Adrenal gland (tissue), 19 donors: ENCODE data around the gene XPO4. TPM values are rescaled to one million over a fixed set of nuclear protein-coding genes. Genes with fewer than 3 reads are reported as not detected.
"Not testable (repeated sequence)": the region's sequence is repeated elsewhere in the genome, so short reads cannot be mapped to it uniquely, and the experiment has no call there.

Experiments used
- DNase-seq, 7 donors: peaks; one replicate each; pipeline ENCODE4 v3.0.0-alpha.2; 2019 to 2020
- H3K27ac ChIP-seq, 5 donors: fragments of 200-600 bp; sonication (generic) in 4 of 5; 1 replicate in 3 of 5; 2 replicates in 2 of 5; pipeline versions ENCODE4 v1.5.1 to v1.8.0; 2016 to 2020; ENCODE audit warnings: mild to moderate bottlenecking in 1 of 5
- H3K27me3 ChIP-seq: fragments of 200-600 bp; 2 replicates; pipeline ENCODE4 v1.8.0; 2021
- H3K36me3 ChIP-seq, 2 donors: fragments of 200-600 bp; replicated peaks in 1 of 2; 1 replicate in 1 of 2; 2 replicates in 1 of 2; pipeline versions ENCODE4 v1.5.1 to v1.8.0; 2018 to 2022
- H3K4me1 ChIP-seq, 2 donors: fragments of 200-600 bp; replicated peaks in 1 of 2; 1 replicate in 1 of 2; 2 replicates in 1 of 2; pipeline versions ENCODE4 v1.5.1 to v1.8.0; 2018 to 2021
- H3K4me3 ChIP-seq, 4 donors: fragments of 200-600 bp; sonication (generic) in 3 of 4; one replicate each; pipeline ENCODE4 v1.5.1; 2016 to 2018
- H3K9me3 ChIP-seq, 3 donors: fragments of 200-600 bp; sonication (generic) in 1 of 3; replicated peaks in 1 of 3; 1 replicate in 2 of 3; 2 replicates in 1 of 3; pipeline versions ENCODE4 v1.5.1 to v1.8.0; 2016 to 2021
- CTCF ChIP-seq, 6 experiments: fragments of 450-650 bp in 4 of 6; fragments of 200-600 bp in 2 of 6; sonication (generic) in 1 of 6; IDR thresholded peaks; 1 replicate in 5 of 6; 2 replicates in 1 of 6; pipeline versions ENCODE4 v1.5.1 to v1.8.0; 2016 to 2021; ENCODE audit warnings: antibody characterized with exemption in 6 of 6, mild to moderate bottlenecking in 2 of 6, moderate library complexity in 1 of 6
- POLR2A ChIP-seq, 2 donors: fragments of 450-650 bp; IDR thresholded peaks; one replicate each; pipeline ENCODE4 v1.6.1; 2017; ENCODE audit warnings: antibody characterized with exemption in 2 of 2, mild to moderate bottlenecking in 2 of 2, moderate library complexity in 1 of 2
- WGBS, 4 donors: extraction: QIAGEN DNeasy Blood & Tissue Kit in 2 of 4; methylation state at CpG; one replicate each; pipeline versions ENCODE4 v1.1.5 to v1.1.7; 2013 to 2017; 5-methylcytosine and 5-hydroxymethylcytosine counted together
- intact Hi-C, 2 donors: fragments of 100-400 bp; cut with DNase I; formaldehyde crosslinking; loops; one replicate each; pipeline versions ENCODE4 v1.14.1 to v1.15.0; 2022 to 2023
- long read RNA-seq, 10 donors: library from polyadenylated mRNA in 3 of 10; unstranded in 2 of 10; stranded (forward) in 1 of 10; transcript quantifications; one replicate each; pipeline ENCODE4 v2.0.0 and lab custom pipeline, GENCODE V29; 2021 to 2026
- polyA plus RNA-seq, 3 donors: library from polyadenylated mRNA; stranded (reverse); fragments of 200-250 nt in 2 of 3; fragments of 350-450 nt in 1 of 3; fragmentation: Illumina TruSeq in 1 of 3; extraction: RNeasy Lipid Tissue Mini Kit (QIAGEN cat#74804) in 1 of 3; gene quantifications; one replicate each; pipeline ENCODE4 v1.2.3, GENCODE V29; 2013 to 2014
- total RNA-seq, 9 donors: library from RNA; depleted of rRNA in 4 of 9; stranded (reverse); fragments of >200 nt in 4 of 9; fragments of 120-200 nt in 1 of 9; fragmentation: NEBNext Ultra II Directional in 1 of 9; extraction: Animal tissue kit (Norgen Biotek cat#: 25700) in 1 of 9; gene quantifications; one replicate each; pipeline versions ENCODE4 v1.1.0 to v1.2.4, GENCODE V29; 2013 to 2023
- donor health status: healthy with polysubstance abuse.
- donor health status: Bipolar disorder and iron deficiency.
- donor health status: DM: yes; HTN: yes; CAD: no.
- donor health status: DM: no; HTN: no; CAD: no.
- donor health status: DM: no; HTN: no; CAD: no.
- donor health status: DM: yes; HTN: yes; CAD: no.

XPO4 gene
- total RNA-seq (10 to 100 TPM in 7 of 9 donors, 1 to 10 TPM in 2; 8.0 to 20.3 (median 13.7) TPM), polyA plus RNA-seq (10 to 100 TPM in 1 of 3 donors, 1 to 10 TPM in 2; 1.9 to 10.5 (median 2.4) TPM)
- long read RNA-seq, donor 1, full-length matches to known transcripts = 2 of 2 reads
- long read RNA-seq, donor 1, partial matches to known transcripts = 0 of 2 reads
- long read RNA-seq, donor 1, other reads (novel, unspliced or antisense) = 0 of 2 reads
- long read RNA-seq, donor 2 = 0 reads
- long read RNA-seq, donor 3 = 0 reads
- long read RNA-seq, donor 4 = 0 reads
- long read RNA-seq, donor 5, partial matches to known transcripts = 1 of 4 reads
- long read RNA-seq, donor 5, other reads (novel, unspliced or antisense) = 3 of 4 reads
- long read RNA-seq, donor 6, partial matches to known transcripts = 0 of 2 reads
- long read RNA-seq, donor 6, other reads (novel, unspliced or antisense) = 2 of 2 reads
- long read RNA-seq, donor 7 = 0 reads
- long read RNA-seq, donor 8 = 0 reads
- long read RNA-seq, donor 9, full-length matches to known transcripts = 1 of 1 reads
- long read RNA-seq, donor 9, partial matches to known transcripts = 0 of 1 reads
- long read RNA-seq, donor 9, other reads (novel, unspliced or antisense) = 0 of 1 reads
- long read RNA-seq, donor 10 = 0 reads

- H3K36me3 ChIP-seq = peaks cover 0 to 7% of the 10 kb centered on the region in 2 donors
- peak; percentile 76 to 85 (median 80) for DNase-seq
- no peaks in the 10 kb centered on the region for H3K27me3 ChIP-seq
- H3K4me3 ChIP-seq = peak within 1 kb of the TSS; percentile 89 to 98 (median 96)
- intact Hi-C loops = no loop called here
- H3K4me1 ChIP-seq = peaks cover 0 to 15% of the 10 kb centered on the region in 2 donors
- no peaks in the 10 kb centered on the region for H3K9me3 ChIP-seq
- 0 to 1% (median 0%) methylated on average over 19 to 81 of the region's 81 CpGs for WGBS, 4 donors
- H3K27ac ChIP-seq = peak within 1 kb of the TSS; percentile 42 to 97 (median 94)
- TF ChIP-seq POLR2A (IDR thresholded peaks at IDR 0.05) = peak; percentile 54 to 80
- no peak for TF ChIP-seq CTCF (IDR thresholded peaks at IDR 0.05)
Observed at GRCh38 chr13:20902438-20903163, at the start of gene XPO4. XPO4 (minus strand) TSS chr13:20902746; CDS start chr13:20902738, 8 bp downstream.

- not testable (repeated sequence) for H3K27me3 ChIP-seq, H3K36me3 ChIP-seq, H3K9me3 ChIP-seq, DNase-seq, H3K4me3 ChIP-seq, H3K27ac ChIP-seq, H3K4me1 ChIP-seq
- intact Hi-C loops = loop anchor here (10.0 kb wide), 3 partner anchors 127 to 537 kb away; no protein-coding TSS in a partner anchor
- WGBS, 4 donors = 85 to 91% (median 88%) methylated on average over 3 of the region's 3 CpGs
Observed at GRCh38 chr13:20948001-20948400, 45.5 kb upstream of the XPO4 start.

- H3K27ac ChIP-seq = no peak overlapping the region
- no peak for TF ChIP-seq POLR2A (IDR thresholded peaks at IDR 0.05)
- TF ChIP-seq CTCF (IDR thresholded peaks at IDR 0.05) = no peak
- intact Hi-C loops = loop anchor here (10.0 kb wide), 3 partner anchors 129 to 539 kb away; no protein-coding TSS in a partner anchor
- peak overlapping the region in 1 of 4 donors; percentile 10 for H3K4me3 ChIP-seq
- no peaks in the 10 kb centered on the region for H3K36me3 ChIP-seq
- 14 to 20% (median 17%) methylated on average over 19 to 29 of the region's 29 CpGs for WGBS, 4 donors
- no peaks in the 10 kb centered on the region for H3K27me3 ChIP-seq
- H3K4me1 ChIP-seq = peaks cover 0 to 4% of the 10 kb centered on the region in 2 donors
- DNase-seq = peak in 1 of 7 donors; percentile 19
- no peaks in the 10 kb centered on the region for H3K9me3 ChIP-seq
Observed at GRCh38 chr13:20945952-20946383, 43.4 kb upstream of the XPO4 start.

- DNase-seq = no peak
- peak overlapping the region in 1 of 5 donors; percentile 36 for H3K27ac ChIP-seq
- WGBS, 4 donors = 60 to 68% (median 67%) methylated on average over 22 of the region's 22 CpGs
Observed at GRCh38 chr13:20942938-20943559, 40.5 kb upstream of the XPO4 start.

GRCh38 chr13:20940511-20940910, 38.0 kb upstream of the XPO4 start:
- 81 to 88% (median 86%) methylated on average over 10 of the region's 10 CpGs for WGBS, 4 donors

More at GRCh38 chr13:20942938-20943559, 40.5 kb upstream of the XPO4 start:
- no peaks in the 10 kb centered on the region for H3K9me3 ChIP-seq
- no peak overlapping the region for H3K4me3 ChIP-seq
- H3K4me1 ChIP-seq = peaks cover 0 to 4% of the 10 kb centered on the region in 2 donors
- H3K27me3 ChIP-seq = peaks cover 5% of the 10 kb centered on the region
- TF ChIP-seq POLR2A (IDR thresholded peaks at IDR 0.05) (no peak), CTCF (IDR thresholded peaks at IDR 0.05) (no peak)
- intact Hi-C loops = loop anchor here (5.0 to 10.0 kb wide), 4 partner anchors 132 to 542 kb away; no protein-coding TSS in a partner anchor
- no peaks in the 10 kb centered on the region for H3K36me3 ChIP-seq

More at GRCh38 chr13:20940511-20940910, 38.0 kb upstream of the XPO4 start:
- H3K27me3 ChIP-seq, H3K36me3 ChIP-seq, H3K9me3 ChIP-seq, H3K4me1 ChIP-seq, H3K4me3 ChIP-seq, DNase-seq, H3K27ac ChIP-seq: not testable (repeated sequence)
- intact Hi-C loops = loop anchor here (5.0 to 10.0 kb wide), 4 partner anchors 134 to 544 kb away; no protein-coding TSS in a partner anchor
